Activated CD4-positive, alpha-beta T cell treated with anti-CD3 and anti-CD28 coated beads for 48 hours (primary cell): ENCODE measurements around the gene GNG12.
A peak's percentile ranks its signal among the peaks of the same experiment; 100 is the strongest.

Experiments used
- DNase-seq: peaks from one replicate; pipeline ENCODE4 v3.0.0-alpha.2; 2020

Gene GNG12

DNA sequence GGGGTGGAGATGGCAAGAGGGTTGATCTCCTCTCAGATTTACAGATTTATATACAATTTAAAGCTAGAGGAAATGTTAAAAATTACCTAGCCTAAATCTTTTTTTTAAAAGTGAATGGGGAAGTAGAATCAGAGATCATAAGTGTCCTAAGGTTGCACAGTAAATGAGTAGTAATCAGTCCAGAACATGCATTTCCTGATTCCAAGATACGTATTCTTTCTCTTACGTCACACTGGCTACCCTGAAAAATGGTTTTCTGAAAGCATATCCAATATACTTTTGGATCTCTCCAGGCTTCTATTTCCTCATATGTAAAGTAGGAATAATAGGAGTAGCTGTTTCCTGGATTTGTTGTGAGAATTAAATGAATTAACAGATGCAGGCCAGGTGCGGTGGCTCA lies 136.6 kb downstream of the GNG12 start:
- DNase-seq, result no peak

DNA sequence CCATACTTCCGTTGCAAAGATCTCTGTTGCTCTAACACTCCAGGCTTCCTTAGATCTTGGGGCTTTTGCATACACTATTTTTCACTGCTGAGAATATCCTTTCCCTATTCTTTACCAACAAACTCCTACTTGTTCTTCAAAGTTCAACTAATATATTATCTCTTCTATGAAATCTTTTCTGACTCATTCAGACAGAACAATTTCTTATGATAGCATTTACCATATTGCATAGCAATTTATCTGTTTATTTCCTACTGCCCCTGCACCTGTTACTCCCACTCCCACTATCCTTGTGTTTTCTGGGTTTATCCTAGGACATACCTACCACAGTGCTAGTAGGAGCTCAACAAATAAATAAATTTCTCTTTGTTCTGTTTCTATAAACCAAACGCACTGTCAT lies 137.3 kb downstream of the GNG12 start:
- no peak for DNase-seq

DNA sequence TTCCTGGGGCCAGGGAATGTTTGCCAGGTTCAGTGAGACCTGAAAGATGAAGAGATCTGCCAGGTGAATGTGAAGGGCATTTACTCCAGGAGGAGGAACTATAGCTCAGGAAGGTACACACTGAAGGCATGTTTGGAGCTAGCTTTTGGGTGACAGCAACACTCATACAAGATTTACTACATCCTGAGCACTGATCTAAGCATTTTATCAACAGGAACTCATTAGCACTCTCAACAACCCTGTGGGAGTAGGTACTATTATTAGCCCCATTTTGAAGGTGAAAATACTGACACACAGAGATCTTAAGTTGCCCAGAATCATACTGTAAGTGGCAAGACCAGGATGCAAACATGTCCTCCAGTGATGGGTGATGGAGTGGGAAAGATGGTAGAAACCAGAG lies 141.6 kb downstream of the GNG12 start:
- no peak for DNase-seq

DNA sequence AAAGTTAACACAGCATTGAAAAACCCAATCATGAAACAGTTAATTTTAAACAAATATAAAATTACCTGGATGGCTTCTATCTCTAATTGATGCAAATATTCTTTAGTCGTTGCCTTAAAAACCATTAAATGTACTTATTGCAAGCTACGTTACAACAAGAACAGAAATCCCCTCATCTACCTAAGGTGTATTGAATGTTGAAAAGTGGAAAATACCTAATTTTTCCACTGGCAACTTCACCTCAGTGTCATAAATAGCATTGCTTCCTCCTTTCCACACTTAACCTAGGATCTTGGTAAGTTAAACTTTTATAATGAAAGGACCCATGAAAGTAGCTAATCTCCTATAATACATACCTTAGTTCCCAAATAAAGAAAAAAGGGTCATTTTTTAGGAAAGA lies 142.9 kb downstream of the GNG12 start:
- no peak for DNase-seq

DNA sequence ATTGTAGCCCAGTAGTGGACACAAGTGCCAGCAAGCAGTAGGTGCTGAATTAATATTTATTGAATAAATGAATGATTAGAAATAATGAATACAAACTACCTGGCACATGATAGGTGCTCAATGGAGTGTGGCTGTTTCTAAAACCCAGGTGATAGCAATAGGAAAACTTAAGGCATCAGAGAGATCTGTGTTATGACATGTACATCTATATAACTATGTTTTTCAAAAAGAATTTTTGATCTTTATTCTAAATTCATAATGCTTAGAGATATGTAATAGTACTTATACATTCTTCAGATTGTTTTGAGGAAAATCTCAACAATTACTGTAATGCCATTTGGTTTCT lies 143.3 kb downstream of the GNG12 start:
- no peak for DNase-seq

DNA sequence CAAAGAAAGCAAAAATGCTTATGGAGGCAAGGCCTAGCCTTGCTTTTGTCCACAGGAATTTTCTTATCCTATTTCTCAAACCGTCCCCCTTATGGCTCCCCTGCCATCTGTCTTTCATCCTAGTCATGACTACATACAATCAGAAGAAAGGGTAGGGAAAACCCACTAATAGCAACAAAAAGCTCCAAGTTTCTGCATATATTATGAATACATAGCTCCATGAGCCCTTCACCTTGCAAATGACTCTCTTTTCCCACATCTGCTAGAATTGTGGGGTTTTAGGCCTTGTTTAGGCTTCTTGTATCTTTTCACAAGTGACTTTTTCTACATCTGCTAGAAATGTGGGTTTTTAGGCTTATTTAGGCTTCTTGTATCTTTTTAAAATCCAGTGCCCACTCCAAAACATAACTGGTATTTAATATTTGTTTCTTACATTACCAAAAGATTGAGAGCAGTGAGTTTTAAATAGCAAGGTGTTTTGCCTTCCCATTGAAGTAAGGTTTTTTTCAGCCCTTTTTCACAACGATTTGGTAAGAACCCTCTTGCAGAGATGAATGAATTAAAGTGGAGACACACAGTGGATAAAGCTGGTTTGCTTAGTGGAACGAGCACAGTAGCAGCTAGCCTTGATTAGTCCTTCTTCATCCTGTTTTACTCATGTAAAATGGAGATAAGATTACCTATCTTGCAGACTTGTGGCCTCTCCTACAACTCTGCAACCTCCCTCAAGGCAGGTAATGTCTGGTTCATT lies 143.8 kb downstream of the GNG12 start:
- DNase-seq, result no peak

DNA sequence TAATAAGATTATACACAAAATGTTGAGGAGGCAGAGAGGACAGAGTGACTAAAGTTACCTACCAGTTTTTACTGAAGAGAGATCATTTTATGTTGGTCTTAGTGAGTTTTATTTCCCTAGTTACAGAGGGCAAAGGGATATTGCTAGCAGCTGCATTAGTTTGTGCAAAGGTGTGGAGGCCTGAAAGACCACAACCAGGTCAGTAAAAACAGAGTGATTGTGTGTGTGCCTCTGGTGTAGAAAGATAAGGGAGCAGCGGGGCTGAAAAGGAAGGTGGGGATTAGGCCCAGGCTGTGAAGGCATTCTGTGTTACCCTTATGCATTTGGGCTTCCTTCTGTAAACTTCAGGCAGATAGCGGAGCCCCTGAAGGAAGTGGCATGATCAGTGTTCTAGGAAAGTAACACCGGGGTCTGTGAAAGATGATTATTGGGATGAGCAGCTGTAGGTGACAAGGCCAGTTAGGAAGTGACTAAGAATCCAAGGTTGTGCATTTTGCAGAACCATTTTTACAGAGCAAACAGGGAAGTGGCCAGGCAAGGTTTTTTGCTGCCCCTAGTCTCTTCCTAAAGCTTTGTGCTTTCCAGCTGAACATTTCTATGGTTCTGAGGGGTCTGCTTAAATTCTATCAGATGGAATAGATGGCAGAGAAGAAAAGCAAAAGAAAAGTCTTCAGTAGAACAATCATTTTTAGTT lies 144.6 kb downstream of the GNG12 start:
- no peak for DNase-seq

DNA sequence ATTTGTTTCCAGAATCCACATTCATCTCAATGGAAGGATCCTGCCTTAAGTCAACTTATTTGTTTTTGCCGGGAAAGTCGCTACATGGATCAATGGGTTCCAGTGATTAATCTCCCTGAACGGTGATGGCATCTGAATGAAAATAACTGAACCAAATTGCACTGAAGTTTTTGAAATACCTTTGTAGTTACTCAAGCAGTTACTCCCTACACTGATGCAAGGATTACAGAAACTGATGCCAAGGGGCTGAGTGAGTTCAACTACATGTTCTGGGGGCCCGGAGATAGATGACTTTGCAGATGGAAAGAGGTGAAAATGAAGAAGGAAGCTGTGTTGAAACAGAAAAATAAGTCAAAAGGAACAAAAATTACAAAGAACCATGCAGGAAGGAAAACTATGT lies 145.6 kb downstream of the GNG12 start:
- no peak for DNase-seq

DNA sequence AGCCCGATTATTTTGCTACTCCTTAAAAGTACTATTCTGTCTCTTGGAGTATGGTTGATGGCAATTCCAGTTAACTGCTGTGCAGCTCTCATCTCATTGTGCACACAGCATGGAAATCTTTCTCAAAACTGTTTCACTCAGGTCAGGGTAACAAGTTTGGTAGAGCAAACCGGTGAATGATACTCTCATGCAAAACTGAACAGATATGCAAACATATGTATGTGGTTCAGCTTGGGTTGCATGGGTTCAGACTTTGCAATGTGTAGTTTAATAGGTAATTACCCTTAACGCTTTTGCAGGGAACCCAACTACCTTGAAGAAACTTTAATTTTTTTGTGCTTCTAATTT lies 146.1 kb downstream of the GNG12 start:
- DNase-seq, result no peak

DNA sequence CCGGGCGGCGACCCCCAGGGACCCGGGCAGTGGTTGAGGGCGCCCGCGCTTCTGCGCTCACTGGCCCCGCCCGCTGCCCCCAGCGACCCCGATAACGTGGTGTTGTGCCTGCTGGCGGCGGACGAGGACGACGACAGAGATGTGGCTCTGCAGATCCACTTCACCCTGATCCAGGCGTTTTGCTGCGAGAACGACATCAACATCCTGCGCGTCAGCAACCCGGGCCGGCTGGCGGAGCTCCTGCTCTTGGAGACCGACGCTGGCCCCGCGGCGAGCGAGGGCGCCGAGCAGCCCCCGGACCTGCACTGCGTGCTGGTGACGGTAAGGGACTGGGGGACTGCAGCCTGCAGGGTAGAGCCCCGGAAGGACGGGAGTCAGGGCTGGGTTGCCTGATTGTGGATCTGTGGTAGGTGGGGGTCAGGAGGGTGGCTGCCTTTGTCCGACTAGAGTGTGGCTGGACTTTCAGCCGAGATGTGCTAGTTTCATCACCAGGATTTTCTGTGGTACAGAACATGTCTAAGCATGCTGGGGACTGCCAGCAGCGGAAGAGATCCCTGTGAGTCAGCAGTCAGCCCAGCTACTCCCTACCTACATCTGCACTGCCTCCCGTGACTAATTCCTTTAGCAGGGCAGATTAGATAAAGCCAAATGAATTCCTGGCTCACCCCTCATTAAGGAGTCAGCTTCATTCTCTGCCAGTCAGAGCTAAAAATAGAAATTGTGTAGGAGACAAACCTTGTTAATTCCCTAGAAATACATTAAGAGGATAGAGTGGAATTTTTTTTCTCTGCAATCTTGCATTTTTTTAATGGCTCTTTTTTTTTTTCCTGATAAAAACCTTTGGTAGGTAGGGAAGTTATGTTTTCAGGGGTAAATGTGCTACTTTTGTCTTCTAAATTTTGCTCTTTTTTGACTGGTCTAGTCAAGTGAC lies 146.7 kb downstream of the GNG12 start:
- DNase-seq, result peak; percentile 69

DNA sequence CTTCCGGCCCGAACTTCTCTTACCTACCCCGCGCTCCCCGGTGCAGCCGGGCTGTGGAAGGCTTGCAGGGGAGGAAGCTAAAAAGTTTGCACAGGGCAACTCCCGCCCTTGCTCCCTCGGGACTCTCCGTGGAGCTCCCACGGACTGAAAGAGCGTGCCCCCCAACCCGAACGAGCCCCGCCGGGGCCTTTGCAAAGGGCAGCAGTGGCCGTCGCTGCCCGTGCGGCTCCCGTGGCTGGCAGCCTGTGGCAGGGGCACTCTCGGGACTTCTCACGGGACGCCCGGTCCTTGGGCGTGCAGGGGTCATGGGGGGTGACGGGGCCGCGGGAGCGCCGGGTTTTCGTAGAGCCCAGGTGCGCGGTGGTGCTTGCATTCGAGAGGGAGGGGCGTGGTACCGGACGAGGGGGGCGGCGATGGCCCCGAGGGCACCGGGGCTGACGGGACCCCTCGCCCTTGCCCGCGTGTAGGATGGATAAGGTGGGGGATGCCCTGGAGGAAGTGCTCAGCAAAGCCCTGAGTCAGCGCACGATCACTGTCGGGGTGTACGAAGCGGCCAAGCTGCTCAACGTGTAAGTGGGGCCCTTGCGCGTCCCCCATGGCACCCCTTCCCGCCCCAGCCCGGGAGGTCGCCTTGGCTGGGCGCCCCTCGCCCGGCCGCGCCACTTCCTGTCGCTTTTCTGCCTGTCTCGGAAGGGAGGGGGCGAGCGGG lies 147.6 kb downstream of the GNG12 start:
- peak; percentile 73 for DNase-seq

DNA sequence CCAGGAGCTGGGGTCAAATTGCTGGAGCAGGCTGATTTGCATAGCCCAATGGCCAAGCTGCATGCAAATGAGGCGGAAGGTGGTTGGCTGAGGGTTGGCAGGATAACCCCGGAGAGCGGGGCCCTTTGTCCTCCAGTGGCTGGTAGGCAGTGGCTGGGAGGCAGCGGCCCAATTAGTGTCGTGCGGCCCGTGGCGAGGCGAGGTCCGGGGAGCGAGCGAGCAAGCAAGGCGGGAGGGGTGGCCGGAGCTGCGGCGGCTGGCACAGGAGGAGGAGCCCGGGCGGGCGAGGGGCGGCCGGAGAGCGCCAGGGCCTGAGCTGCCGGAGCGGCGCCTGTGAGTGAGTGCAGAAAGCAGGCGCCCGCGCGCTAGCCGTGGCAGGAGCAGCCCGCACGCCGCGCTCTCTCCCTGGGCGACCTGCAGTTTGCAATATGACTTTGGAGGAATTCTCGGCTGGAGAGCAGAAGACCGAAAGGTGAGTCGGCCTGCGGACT lies 148.2 kb downstream of the GNG12 start, which contains the start of gene GADD45A:
Gene GADD45A, plus strand, starts transcription at position 135 of the 491 bp plus-strand sequence. Its CDS starts 294 bp downstream, at position 429.
- peak; percentile 95 for DNase-seq

DNA sequence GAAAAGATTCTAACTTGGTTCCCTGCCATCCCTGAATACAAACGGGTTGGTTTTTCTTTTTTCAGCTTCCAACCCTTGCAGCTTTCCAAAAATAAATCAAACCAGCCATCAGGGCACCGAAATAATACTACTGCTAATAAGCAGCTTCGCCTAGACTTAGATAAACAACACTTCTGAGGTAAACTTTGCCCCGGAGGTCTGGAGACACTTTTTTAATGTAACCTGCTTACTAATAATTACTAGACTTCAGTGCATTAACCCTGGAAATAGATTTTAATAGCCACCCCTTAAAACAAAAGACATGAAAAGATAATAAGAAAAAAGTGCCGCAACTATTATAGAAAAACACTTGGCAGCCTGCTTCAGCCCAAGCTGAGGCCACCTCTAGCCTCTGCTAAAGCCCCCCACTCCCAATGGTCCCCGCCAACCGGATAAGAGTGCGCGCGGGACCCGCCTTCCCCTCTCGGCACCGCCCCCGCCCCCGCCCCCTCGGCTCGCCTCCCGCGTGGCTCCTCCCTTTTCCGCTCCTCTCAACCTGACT lies 148.7 kb downstream of the GNG12 start:
- no peak for DNase-seq

DNA sequence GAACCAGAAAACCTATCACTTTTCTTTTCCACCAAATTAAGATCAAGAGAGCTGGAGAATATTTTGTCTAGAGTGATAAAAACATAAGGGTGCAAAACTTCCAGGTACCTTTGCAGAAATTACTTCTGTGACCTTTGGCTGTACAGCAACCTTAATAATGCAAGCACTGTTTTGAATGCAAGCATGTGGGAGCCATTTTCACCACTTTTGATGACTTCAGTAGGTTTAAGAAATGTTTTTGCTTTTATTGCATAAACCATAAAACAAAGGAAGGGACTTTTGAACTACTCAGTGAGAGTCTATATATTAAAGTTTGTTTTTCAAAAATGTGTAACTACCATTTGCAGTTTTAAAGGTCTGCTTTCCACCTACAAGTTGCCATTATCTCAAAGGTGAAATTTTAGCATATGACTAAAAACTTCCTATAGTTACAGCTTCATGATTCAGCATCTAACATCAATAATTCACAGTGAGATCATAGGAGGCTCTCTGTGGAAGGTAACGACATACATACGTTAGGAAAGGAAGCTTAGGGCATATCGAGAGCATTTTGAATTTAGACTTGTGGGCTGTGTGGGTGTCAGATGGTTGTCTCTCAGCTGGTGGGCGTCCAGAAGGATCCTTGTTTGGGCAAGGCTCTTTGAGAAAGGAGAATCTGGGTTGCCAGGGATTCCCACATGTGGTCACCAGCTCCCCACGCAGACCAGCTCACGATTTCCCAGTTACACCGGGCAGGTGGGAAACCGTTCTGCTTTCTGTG lies 149.3 kb downstream of the GNG12 start:
- peak; percentile 55 for DNase-seq

DNA sequence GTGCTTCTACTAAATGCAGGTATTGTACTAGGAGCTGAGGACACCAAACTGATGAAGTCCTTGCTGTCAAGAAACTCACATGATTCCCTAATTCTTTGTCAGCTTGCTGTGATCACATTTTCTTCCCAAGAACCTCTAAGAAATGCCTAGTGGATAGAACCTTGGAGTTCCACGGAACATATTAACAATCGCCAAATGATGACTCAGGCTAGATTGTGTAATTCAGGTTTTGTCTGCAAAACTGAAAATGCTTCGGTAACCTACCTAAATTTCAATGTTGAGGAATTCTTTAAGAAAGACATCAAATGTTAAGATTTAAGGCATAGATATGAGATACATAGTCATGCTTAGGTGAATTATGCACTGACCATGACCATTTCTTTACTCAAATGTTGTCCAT lies 150.0 kb downstream of the GNG12 start:
- no peak for DNase-seq

DNA sequence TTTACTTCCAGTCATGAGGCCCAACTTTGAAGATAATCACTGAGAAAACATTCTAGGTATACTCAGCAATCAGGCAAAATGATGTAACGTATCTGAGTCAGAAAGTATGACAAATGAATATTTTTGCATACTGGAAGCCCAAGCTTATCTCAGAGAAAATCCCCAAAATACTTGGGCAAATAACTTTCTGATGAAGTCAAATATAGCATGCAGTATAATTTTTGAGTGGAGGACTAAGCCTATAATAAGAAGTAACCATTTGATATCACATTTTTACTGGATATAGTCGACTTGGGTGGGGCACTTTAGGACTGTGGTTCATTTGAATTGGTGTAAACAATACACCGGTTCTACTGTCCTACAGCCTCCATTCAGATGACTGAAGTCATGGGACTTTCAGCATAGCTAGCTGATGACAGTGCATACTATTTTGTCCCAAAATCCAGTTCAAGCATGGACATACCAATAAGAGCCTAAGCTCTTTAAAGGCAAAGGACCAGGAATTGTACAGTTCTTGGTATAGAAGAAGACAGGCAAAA lies 150.5 kb downstream of the GNG12 start:
- DNase-seq, result no peak

DNA sequence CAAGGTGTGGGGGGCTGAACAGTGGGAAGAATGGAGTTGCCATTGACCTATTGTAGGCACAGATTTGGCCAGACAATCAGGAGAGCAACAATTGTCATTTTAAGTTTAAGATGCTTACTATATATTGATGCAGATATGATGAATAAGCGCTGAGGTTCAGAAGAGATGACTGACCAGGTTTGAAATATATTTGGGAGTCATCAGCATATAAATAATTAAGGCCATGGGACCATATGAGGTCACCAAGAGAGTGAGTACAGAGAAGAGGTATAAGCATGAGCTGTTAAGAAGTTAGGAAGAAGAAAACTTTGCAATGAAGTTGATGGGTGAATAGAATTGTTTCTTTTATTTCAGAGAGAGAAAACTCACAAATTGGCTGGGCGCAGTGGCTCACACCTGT lies 152.8 kb downstream of the GNG12 start:
- DNase-seq, result no peak

DNA sequence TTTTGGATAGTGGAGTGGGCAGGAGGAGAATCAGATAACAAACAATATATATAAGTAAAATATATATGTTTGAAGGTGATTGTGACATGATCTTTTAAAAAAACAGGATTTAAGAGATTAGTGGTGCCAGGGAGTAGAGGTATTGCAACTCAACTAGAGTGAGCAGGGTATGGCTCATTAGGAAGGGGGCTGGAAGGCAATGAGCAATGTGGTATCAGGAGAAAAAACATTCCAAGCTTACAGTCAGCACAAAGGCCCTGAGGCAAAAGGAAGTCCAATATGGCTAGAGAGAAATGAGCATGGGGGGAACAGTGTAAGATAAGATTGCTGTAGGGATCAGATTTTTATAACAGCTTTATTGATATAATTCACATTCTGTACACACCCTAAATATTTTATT lies 153.6 kb downstream of the GNG12 start:
- no peak for DNase-seq

DNA sequence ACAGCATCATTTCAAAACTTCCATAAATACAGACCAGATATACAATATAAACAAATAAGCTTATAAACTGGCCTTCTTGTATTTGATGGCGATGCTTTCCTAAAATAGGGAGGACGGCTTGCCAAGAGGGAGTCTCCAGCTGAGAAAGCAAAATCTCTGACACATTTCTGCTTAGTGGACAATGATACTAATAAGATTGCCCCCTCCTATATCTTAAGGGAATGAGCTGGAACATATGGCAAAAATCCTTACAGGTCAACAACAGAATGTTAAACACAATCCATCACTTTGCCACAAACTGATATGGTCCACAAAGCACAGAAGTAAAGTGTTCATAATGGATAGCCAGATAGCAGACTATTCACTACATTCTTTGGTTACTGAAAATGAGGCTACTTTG lies 155.3 kb downstream of the GNG12 start:
- no peak for DNase-seq

DNA sequence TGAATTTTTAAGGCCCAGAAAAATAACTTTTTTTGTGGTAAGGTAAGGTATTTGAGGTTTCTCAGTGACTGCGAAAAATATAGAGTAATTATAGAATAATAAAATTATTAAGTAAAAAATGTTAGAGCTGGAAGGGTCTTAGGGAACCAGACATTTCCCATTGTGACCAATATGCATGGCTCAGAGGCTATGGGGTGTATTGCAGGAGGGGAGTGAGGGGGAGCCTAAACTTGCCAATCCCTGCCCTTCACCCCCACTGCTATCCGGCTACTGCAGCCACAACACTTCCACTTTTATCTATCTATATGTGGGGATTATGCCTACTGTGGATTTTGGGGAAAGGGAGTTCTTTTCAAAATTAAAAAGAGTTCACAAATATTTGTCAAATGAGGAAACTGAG lies 155.9 kb downstream of the GNG12 start:
- DNase-seq, result no peak

DNA sequence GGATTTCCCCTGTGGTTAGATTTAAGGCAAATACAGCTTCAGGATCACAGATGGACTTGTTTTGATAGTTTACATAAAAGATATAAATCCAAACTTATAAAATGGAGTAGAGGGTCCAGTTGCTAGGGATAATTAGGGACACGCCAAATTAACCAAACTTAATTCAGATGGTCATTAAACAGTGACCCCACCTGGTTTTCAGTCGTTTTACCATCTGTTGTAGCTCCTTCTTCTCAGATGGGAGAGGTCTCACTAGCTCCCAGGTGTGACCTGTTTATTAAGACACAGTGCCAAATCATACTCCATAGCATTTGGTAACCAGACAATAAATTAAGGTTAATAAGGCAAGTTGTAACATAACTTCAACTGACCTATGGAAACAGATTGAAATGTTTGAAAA lies 156.3 kb downstream of the GNG12 start:
- DNase-seq, result no peak

DNA sequence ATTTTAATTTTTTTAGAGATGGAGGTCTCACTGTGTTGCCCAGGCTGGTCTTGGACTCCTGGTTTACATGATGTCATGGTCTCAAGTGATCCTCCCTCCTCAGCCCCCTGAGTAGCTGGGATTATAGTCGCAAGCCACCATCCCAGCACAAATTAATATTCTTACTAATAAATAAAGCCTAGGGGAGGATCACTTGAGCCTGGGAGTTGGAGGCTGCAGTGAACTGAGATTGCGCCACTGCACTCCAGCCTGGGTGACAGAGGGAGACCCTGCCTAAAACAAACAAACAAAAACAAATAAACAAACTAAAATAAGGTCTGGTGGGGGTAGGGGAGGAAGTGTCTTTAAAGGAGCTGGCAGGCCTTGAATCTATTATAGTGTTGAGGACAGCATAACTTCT lies 157.0 kb downstream of the GNG12 start:
- no peak for DNase-seq
